T-helper 2 cell treated with Interferon-gamma antibody and Interleukin-4, amounts not matched to agents 5 μg/mL and 100 μg/mL, for 36 hours (primary cell): ENCODE results near the gene UROD.
"Not testable (repeated sequence)": the region's sequence is repeated elsewhere in the genome, so short reads cannot be mapped to it uniquely, and the experiment has no call there.

Source experiments
- DNase-seq: peaks from one replicate; pipeline ENCODE4 v3.0.0; 2021; ENCODE audit warnings: low spot score
- H3K27ac Mint-ChIP-seq: one replicate; pipeline ENCODE4 v1.8.0; 2021; ENCODE audit warnings: mild to moderate bottlenecking, mixed read lengths
- H3K27me3 Mint-ChIP-seq: one replicate; pipeline ENCODE4 v1.8.0; 2021; ENCODE audit warnings: low read depth, mixed read lengths
- H3K36me3 Mint-ChIP-seq: one replicate; pipeline ENCODE4 v1.8.0; 2021; ENCODE audit warnings: low read depth, mixed read lengths
- H3K4me1 Mint-ChIP-seq: one replicate; pipeline ENCODE4 v1.8.0; 2021; ENCODE audit warnings: low read depth, mixed read lengths
- H3K4me3 Mint-ChIP-seq: one replicate; pipeline ENCODE4 v1.8.0; 2022; ENCODE audit warnings: mild to moderate bottlenecking, moderate library complexity, mixed read lengths
- H3K9me3 Mint-ChIP-seq: one replicate; pipeline ENCODE4 v1.8.0; 2021; ENCODE audit warnings: mixed read lengths

The UROD gene

GRCh38 chr1:45038661-45039364 lies 26.8 kb downstream of the UROD start:
- no peak for DNase-seq
- Mint-ChIP-seq H3K36me3 (no peaks in the 10 kb centered on the region), H3K27me3 (peaks cover 4% of the 10 kb centered on the region), H3K9me3 (no peaks in the 10 kb centered on the region), H3K4me3 (no peak overlapping the region), H3K27ac (no peak overlapping the region), H3K4me1 (peaks cover 5% of the 10 kb centered on the region)

DNA sequence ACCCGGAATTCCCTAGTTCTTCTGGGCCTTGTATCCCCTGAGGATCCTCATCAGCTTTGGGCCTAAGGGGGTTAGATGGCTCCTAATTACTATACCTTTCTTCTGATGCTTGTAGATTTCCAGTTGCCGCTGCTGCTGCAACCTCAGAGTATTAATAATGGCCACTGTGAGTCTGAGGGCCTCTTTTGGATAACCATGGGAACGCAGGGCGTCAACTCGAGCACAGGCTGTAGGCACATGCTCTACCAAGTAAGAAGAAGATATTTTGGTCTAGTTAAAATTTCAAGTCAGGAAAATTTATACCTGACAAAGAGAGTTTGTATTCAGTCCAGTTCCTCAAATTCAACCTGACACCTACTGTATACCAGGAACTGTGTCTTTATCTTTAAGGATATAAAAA lies 28.2 kb downstream of the UROD start:
- Mint-ChIP-seq H3K9me3 (no peaks in the 10 kb centered on the region), H3K4me1 (peaks cover 5% of the 10 kb centered on the region), H3K36me3 (no peaks in the 10 kb centered on the region), H3K27me3 (peaks cover 4% of the 10 kb centered on the region), H3K4me3 (no peak overlapping the region), H3K27ac (no peak overlapping the region)
- no peak for DNase-seq

DNA sequence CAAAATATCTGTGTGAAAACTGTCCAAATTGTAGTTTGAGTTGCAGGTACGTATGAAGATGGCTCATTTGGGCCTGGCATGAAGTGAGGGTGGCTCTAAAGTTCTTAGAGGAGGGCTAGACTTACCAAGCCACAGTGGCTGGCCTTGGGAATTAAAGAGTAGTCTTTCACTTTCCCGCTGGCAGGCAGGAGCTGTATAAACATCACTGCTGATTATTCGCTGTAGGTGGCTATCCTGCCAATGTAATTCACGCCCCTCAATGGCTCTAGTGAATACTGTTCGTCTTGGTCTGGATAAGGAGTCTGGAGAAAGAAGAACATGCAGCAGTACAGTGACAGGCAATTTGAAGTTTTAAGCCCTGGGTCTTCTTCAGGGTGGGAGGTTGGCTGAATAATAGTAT lies 31.0 kb downstream of the UROD start:
- Mint-ChIP-seq H3K4me1 (no peaks in the 10 kb centered on the region), H3K4me3 (no peak overlapping the region), H3K36me3 (no peaks in the 10 kb centered on the region), H3K9me3 (no peaks in the 10 kb centered on the region), H3K27me3 (peaks cover 3% of the 10 kb centered on the region), H3K27ac (no peak overlapping the region)
- DNase-seq, result no peak

- Mint-ChIP-seq H3K9me3 (no peaks in the 10 kb centered on the region), H3K27ac (no peak overlapping the region), H3K4me1 (no peaks in the 10 kb centered on the region), H3K27me3 (peaks cover 5% of the 10 kb centered on the region), H3K4me3 (no peak overlapping the region), H3K36me3 (no peaks in the 10 kb centered on the region)
- no peak for DNase-seq
Observed at GRCh38 chr1:45044916-45045315, 32.9 kb downstream of the UROD start.

DNA sequence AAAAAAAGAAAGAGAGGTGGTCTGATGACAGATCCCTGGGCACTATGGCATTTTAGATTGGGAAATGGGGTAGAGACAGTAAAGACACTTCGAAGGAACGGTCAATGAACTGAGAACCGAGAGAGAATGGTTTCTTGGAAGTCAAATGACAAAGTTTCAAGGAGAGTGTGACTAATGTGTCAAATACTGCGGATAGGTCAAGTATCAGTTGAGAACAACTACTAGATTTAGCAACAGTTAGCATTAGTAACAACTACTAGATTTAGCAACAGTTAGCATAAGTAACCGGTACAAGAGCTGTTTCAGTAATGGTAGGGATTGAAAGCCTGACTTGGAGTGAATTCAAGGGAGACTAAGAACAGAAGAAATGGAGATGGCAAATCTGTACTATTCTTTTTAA lies 35.0 kb downstream of the UROD start:
- no peak overlapping the region for H3K4me3 Mint-ChIP-seq

DNA sequence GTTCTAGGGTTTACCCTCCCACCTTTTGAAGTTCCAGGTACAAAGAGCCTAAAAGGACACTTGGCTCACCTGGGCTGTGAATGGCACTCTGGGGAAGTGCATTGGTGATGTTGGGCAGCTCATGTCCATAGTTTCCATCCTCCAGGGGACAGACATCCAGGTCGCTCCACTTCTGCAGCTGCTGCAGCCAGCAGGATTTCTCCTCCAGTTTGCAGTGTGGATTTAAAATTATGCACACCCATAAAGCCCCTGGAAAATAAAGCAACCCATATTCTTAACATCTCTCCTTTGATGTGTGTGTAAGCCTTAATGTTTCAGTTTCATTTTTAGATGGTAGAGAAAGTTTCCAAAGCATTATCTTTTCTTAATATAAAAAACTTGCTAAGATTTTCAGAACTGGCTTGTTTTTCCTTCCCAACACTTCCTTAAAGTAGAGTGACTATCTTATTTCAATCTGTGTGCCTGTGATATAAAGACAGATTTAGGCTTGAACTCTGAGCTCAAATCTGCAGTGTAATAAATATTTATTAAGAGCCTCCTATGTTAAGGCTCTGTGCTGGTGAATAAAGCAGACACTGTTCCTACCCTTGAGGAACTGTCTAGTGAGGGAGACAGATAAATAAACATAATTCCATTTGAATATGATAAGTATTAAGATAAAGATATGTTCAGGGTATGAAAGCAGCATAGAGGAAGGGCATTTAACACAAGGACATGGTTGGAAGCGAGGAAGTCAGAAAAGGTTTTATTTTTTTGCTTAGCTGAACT lies 39.1 kb downstream of the UROD start:
- no peaks in the 10 kb centered on the region for H3K9me3 Mint-ChIP-seq
- no peak for DNase-seq
- H3K27ac Mint-ChIP-seq, result peak overlapping the region; percentile 14
- H3K4me1 Mint-ChIP-seq, result peaks cover 12% of the 10 kb centered on the region
- peak overlapping the region; percentile 56 for H3K4me3 Mint-ChIP-seq
- peaks cover 12% of the 10 kb centered on the region for H3K27me3 Mint-ChIP-seq
- H3K36me3 Mint-ChIP-seq, result no peaks in the 10 kb centered on the region

More for the DNA sequence above, 35.0 kb downstream of the UROD start:
- H3K36me3 Mint-ChIP-seq, result no peaks in the 10 kb centered on the region
- no peaks in the 10 kb centered on the region for H3K9me3 Mint-ChIP-seq
- H3K4me1 Mint-ChIP-seq, result peaks cover 12% of the 10 kb centered on the region
- no peak for DNase-seq
- H3K27me3 Mint-ChIP-seq, result peaks cover 5% of the 10 kb centered on the region
- no peak overlapping the region for H3K27ac Mint-ChIP-seq

- Mint-ChIP-seq H3K36me3 (no peaks in the 10 kb centered on the region), H3K4me1 (no peaks in the 10 kb centered on the region), H3K9me3 (no peaks in the 10 kb centered on the region), H3K27ac (no peak overlapping the region), H3K4me3 (no peak overlapping the region), H3K27me3 (peaks cover 15% of the 10 kb centered on the region)
- DNase-seq, result no peak
Observed at GRCh38 chr1:45057542-45057941, 45.5 kb downstream of the UROD start.

DNA sequence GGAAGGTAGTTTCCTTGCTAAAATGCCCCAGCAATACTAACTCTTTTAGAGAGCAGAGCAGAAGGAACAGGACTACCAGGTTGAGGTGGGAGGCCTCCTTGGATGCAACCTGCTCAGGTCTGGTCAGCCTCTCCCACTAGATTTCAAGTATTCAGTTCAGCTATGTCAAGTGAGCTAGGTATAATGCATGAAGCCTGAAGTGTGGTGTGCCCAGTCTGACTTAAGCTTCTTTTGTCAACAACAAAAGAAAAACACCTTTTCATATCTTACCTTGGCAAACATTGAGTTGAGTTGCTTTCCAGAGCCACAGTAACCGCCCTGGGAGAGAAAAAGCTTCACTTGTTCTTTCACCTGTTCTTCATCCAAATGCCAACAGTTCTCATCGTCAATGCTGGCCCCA lies 47.8 kb downstream of the UROD start:
- Mint-ChIP-seq H3K27ac (no peak overlapping the region), H3K4me3 (no peak overlapping the region), H3K9me3 (no peaks in the 10 kb centered on the region), H3K36me3 (no peaks in the 10 kb centered on the region), H3K4me1 (no peaks in the 10 kb centered on the region), H3K27me3 (peaks cover 17% of the 10 kb centered on the region)
- no peak for DNase-seq

DNA sequence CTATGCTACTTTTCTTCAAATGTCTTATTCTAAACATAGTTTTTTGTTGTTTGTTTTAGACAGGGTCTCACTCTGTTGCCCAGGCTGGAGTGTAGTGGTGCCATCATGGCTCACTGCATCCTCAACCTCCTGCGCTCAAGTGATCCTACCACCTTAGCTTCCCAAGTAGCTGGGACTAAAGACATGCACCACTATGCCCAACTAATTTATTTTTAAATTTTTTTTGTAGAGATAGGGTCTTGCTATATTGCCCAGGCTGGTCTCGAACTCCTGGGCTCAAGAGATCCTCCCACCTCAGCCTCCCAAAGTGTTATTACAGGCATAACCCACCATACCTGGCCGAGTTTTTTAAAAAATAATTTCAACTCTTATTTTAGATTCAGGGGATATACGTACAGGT lies 50.4 kb downstream of the UROD start:
- not testable (repeated sequence) for DNase-seq, H3K4me1 Mint-ChIP-seq, H3K9me3 Mint-ChIP-seq, H3K4me3 Mint-ChIP-seq, H3K36me3 Mint-ChIP-seq, H3K27ac Mint-ChIP-seq
- H3K27me3 Mint-ChIP-seq, result peaks cover 13% of the 10 kb centered on the region

DNA sequence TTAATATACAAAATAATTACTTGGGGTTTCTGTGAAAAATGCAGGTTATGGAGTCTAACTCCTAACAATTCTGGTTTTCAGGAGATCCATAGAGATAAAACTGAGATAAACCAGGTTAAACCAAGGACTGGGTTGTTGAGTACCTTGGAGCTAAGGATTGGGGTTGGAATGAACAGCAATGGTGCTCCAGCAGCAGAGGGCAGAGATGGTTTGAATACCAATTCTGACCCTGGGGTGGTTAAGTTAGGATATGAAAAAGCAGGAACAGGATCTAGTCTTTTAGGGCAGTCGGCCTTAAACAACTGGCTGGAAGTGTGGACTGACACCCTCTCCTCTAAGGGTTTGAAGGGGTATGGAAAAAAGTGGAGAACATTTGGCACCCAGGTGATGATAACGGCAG lies 53.0 kb downstream of the UROD start:
- DNase-seq, result no peak
- Mint-ChIP-seq H3K4me3 (no peak overlapping the region), H3K9me3 (no peaks in the 10 kb centered on the region), H3K27me3 (peaks cover 5% of the 10 kb centered on the region), H3K27ac (no peak overlapping the region), H3K36me3 (no peaks in the 10 kb centered on the region), H3K4me1 (no peaks in the 10 kb centered on the region)
